ENCODE data around the gene OR9A4. TPM values are rescaled to one million over a fixed set of nuclear protein-coding genes. Genes with fewer than 3 reads are reported as not detected.

OR9A4 gene
- total and polyA plus RNA-seq, 2 experiments from 2014 or later: not detected

DNA sequence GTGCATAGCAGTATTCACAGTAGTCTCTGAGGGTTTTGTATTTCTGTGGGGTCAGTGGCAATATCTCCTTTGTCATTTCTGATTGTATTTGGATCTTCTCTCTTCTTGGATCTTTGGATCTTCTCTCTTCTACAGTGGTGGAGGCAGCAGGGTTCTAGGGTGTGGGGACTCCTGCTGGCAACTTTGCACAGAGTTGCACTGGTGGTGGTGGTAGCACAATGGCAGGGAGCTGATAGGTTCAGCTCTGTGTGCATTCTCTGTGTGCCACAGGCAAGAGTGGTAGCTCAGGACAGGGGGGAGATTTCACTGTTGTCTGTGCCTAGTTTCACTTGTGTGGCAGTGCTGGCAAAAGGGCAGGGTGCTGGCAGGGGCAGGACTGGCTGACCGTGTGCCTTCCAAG, 39.8 kb upstream of the OR9A4 start:
- DNase-seq (ENCODE audit: low read depth in 1 of 2, low spot score in 1 of 2): no peak
- no peaks in the 10 kb centered on the region for H3K9me3 ChIP-seq (ENCODE audit: low read depth)
- H3K27ac ChIP-seq: no peak overlapping the region
- no peaks in the 10 kb centered on the region for H3K36me3 ChIP-seq
- no peak overlapping the region for H3K4me3 ChIP-seq
- H3K4me1 ChIP-seq (ENCODE audit: low read depth): no peaks in the 10 kb centered on the region
- no peaks in the 10 kb centered on the region for H3K27me3 ChIP-seq
- TF ChIP-seq, protein P1, sequence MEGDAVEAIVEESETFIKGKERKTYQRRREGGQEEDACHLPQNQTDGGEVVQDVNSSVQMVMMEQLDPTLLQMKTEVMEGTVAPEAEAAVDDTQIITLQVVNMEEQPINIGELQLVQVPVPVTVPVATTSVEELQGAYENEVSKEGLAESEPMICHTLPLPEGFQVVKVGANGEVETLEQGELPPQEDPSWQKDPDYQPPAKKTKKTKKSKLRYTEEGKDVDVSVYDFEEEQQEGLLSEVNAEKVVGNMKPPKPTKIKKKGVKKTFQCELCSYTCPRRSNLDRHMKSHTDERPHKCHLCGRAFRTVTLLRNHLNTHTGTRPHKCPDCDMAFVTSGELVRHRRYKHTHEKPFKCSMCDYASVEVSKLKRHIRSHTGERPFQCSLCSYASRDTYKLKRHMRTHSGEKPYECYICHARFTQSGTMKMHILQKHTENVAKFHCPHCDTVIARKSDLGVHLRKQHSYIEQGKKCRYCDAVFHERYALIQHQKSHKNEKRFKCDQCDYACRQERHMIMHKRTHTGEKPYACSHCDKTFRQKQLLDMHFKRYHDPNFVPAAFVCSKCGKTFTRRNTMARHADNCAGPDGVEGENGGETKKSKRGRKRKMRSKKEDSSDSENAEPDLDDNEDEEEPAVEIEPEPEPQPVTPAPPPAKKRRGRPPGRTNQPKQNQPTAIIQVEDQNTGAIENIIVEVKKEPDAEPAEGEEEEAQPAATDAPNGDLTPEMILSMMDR (IDR thresholded peaks at IDR 0.05; ENCODE audit: low read depth, low read length): no peak

- TF ChIP-seq, protein P1 (IDR thresholded peaks at IDR 0.05; ENCODE audit: low read depth, low read length): no peak
- Histone ChIP-seq H3K9me3 (ENCODE audit: low read depth) (no peaks in the 10 kb centered on the region), H3K4me3 (no peak overlapping the region), H3K36me3 (no peaks in the 10 kb centered on the region), H3K27me3 (no peaks in the 10 kb centered on the region), H3K4me1 (ENCODE audit: low read depth) (no peaks in the 10 kb centered on the region), H3K27ac (no peak overlapping the region)
- DNase-seq (ENCODE audit: low read depth in 1 of 2, low spot score in 1 of 2): no peak
Observed at GRCh38 chr7:141877365-141877764, 38.8 kb upstream of the OR9A4 start.

GRCh38 chr7:141880960-141881359, 35.2 kb upstream of the OR9A4 start:
- TF ChIP-seq, protein P1 (IDR thresholded peaks at IDR 0.05; ENCODE audit: low read depth, low read length): no peak
- no peaks in the 10 kb centered on the region for H3K36me3 ChIP-seq
- peak in 1 of 2 donors; percentile 5 for DNase-seq (ENCODE audit: low read depth in 1 of 2, low spot score in 1 of 2)
- H3K27me3 ChIP-seq: no peaks in the 10 kb centered on the region
- no peaks in the 10 kb centered on the region for H3K4me1 ChIP-seq (ENCODE audit: low read depth)
- H3K9me3 ChIP-seq (ENCODE audit: low read depth): no peaks in the 10 kb centered on the region
- no peak overlapping the region for H3K27ac ChIP-seq
- no peak overlapping the region for H3K4me3 ChIP-seq

DNA sequence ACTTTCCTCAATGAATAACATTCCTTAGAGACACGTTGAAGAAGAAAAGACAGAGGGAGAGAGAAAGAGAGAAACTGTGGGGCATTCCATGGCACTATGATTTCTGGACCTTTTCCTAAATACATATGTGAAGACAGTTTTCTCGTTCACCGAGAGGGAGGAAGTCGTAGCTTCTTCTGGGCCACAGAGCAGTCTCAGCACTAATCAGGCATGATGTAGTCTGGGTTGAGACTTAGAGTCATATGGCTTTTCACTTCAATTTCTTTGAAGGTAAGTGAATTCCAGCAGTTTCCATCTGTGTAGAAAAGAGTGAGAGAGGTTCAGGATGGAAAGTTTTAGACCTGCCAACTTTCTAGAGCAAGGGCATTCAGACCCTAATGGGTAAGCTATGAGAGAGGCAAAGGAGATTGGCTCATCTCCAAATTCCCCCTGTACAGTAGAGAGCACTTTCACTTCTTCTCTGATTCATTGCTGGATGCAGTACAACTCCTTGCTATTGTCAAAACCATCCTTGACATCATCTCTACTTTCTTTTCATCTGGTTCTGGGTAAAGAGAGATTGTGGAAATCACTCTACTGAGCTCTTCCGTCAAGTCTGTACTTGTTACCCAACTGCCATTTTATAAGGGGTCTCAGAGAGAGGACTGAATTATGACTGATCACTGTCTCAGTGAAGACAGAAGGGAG, 31.5 kb upstream of the OR9A4 start:
- Histone ChIP-seq H3K9me3 (ENCODE audit: low read depth) (no peaks in the 10 kb centered on the region), H3K4me1 (ENCODE audit: low read depth) (no peaks in the 10 kb centered on the region), H3K36me3 (no peaks in the 10 kb centered on the region), H3K27ac (no peak overlapping the region), H3K4me3 (no peak overlapping the region), H3K27me3 (no peaks in the 10 kb centered on the region)
- DNase-seq (ENCODE audit: low read depth in 1 of 2, low spot score in 1 of 2): no peak
- TF ChIP-seq, protein P1 (IDR thresholded peaks at IDR 0.05; ENCODE audit: low read depth, low read length): no peak

DNA sequence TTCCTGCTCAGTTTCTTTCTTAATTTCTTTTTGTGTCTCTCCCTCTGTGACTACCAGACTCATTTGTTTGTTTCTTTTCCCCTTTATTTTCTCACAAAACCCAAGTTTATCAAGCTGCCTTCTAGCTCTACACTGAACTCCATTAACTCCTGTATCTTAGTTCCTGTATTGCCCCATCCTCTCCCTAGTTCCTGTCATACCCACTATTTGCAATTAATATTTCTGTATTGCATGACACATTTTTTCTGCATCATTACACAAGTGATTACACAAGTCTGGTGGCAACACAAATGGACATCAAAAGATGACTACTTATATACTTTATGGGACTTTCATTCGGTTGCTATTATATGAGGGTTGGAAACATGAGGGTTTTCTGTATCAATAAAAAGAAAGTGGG, 26.9 kb upstream of the OR9A4 start:
- H3K4me3 ChIP-seq: no peak overlapping the region

More for the DNA sequence above, 26.9 kb upstream of the OR9A4 start:
- Histone ChIP-seq H3K9me3 (ENCODE audit: low read depth) (no peaks in the 10 kb centered on the region), H3K27me3 (no peaks in the 10 kb centered on the region), H3K27ac (no peak overlapping the region), H3K36me3 (no peaks in the 10 kb centered on the region), H3K4me1 (ENCODE audit: low read depth) (no peaks in the 10 kb centered on the region)
- TF ChIP-seq, protein P1 (IDR thresholded peaks at IDR 0.05; ENCODE audit: low read depth, low read length): no peak
- DNase-seq (ENCODE audit: low read depth in 1 of 2, low spot score in 1 of 2): no peak

All from cardiac muscle cell (in vitro differentiated cells and primary cell).